Liver (tissue), 9 donors: ENCODE measurements around the gene RTN4RL1. TPM values are rescaled to one million over a fixed set of nuclear protein-coding genes. Genes with fewer than 3 reads are reported as not detected.

ENCODE experiments used
- DNase-seq: peaks from one replicate; pipeline ENCODE4 v3.0.0-alpha.2; 2017; ENCODE audit warnings: low spot score
- H3K27ac ChIP-seq, 2 donors: one replicate each; pipeline ENCODE4 v1.7.0; 2013; ENCODE audit warnings: inconsistent platforms in 2 of 2, low read length in 2 of 2, control low read depth in 1 of 2, low read depth in 1 of 2, mild to moderate bottlenecking in 1 of 2
- H3K27me3 ChIP-seq, 4 donors: one replicate each; pipeline versions ENCODE4 v1.6.1 to v1.7.0; 2013; ENCODE audit warnings: low read length in 3 of 4, inconsistent platforms in 1 of 4, mild to moderate bottlenecking in 1 of 4, moderate library complexity in 1 of 4; ENCODE audit not compliant: control insufficient read depth in 4 of 4, insufficient read depth in 4 of 4
- H3K36me3 ChIP-seq, 4 donors: one replicate each; pipeline versions ENCODE4 v1.6.1 to v1.7.0; 2013; ENCODE audit warnings: low read length in 3 of 4, mild to moderate bottlenecking in 3 of 4, low read depth in 1 of 4, moderate library complexity in 1 of 4; ENCODE audit not compliant: control insufficient read depth in 4 of 4, insufficient read depth in 3 of 4
- H3K4me1 ChIP-seq, 4 donors: one replicate each; pipeline versions ENCODE4 v1.6.1 to v1.7.0; 2013; ENCODE audit warnings: low read length in 3 of 4, mild to moderate bottlenecking in 3 of 4, moderate library complexity in 1 of 4; ENCODE audit not compliant: control insufficient read depth in 4 of 4, insufficient read depth in 4 of 4
- H3K4me3 ChIP-seq, 3 donors: one replicate each; pipeline versions ENCODE4 v1.6.1 to v1.7.0; 2013; ENCODE audit warnings: low read length in 3 of 3, control low read depth in 1 of 3, low read depth in 1 of 3, mild to moderate bottlenecking in 1 of 3
- H3K9ac ChIP-seq, 2 donors: one replicate each; pipeline ENCODE4 v1.7.0; 2013; ENCODE audit warnings: low read length in 2 of 2, mild to moderate bottlenecking in 2 of 2, moderate library complexity in 2 of 2, control low read depth in 1 of 2, low read depth in 1 of 2
- H3K9me3 ChIP-seq, 4 donors: one replicate each; pipeline versions ENCODE4 v1.6.1 to v1.7.0; 2013; ENCODE audit warnings: low read length in 3 of 4; ENCODE audit not compliant: control insufficient read depth in 4 of 4
- ATF3 ChIP-seq: IDR thresholded peaks from 2 replicates; pipeline ENCODE4 v1.6.1; 2016; ENCODE audit warnings: antibody characterized with exemption
- CTCF ChIP-seq: fragments of 150-350 bp; IDR thresholded peaks from 2 replicates; pipeline ENCODE4 v1.5.1; 2017; ENCODE audit warnings: improper control_type of control experiment, low read depth, low read length; ENCODE audit not compliant: missing input control
- EGR1 ChIP-seq, 2 donors: IDR thresholded peaks; 2 replicates each; pipeline ENCODE4 v1.6.1; 2016 to 2018; ENCODE audit warnings: antibody characterized with exemption in 2 of 2, low read depth in 2 of 2
- FOXA2 ChIP-seq: IDR thresholded peaks from 2 replicates; pipeline ENCODE4 v1.6.1; 2016; ENCODE audit warnings: antibody characterized with exemption
- GABPA ChIP-seq, 2 donors: IDR thresholded peaks in 1 of 2; conservative IDR thresholded peaks in 1 of 2; 2 replicates each; pipeline ENCODE4 v1.6.1; 2016; ENCODE audit warnings: antibody characterized with exemption in 2 of 2, mild to moderate bottlenecking in 1 of 2, moderate library complexity in 1 of 2
- HNF4A ChIP-seq, 2 donors: conservative IDR thresholded peaks; 2 replicates each; pipeline ENCODE4 v1.6.1; 2016; ENCODE audit warnings: antibody characterized with exemption in 2 of 2, mild to moderate bottlenecking in 2 of 2
- HNF4G ChIP-seq: IDR thresholded peaks from 2 replicates; pipeline ENCODE4 v1.6.1; 2016; ENCODE audit warnings: antibody characterized with exemption
- JUND ChIP-seq, 2 donors: IDR thresholded peaks; 2 replicates each; pipeline ENCODE4 v1.6.1; 2016; ENCODE audit warnings: antibody characterized with exemption in 2 of 2
- MAX ChIP-seq: IDR thresholded peaks from 2 replicates; pipeline ENCODE4 v1.6.1; 2016; ENCODE audit warnings: antibody characterized with exemption
- NR2F2 ChIP-seq: IDR thresholded peaks from 2 replicates; pipeline ENCODE4 v1.6.1; 2016; ENCODE audit warnings: antibody characterized with exemption
- RAD21 ChIP-seq, 2 donors: IDR thresholded peaks; 2 replicates each; pipeline ENCODE4 v1.6.1; 2016; ENCODE audit warnings: antibody characterized with exemption in 2 of 2, mild to moderate bottlenecking in 2 of 2
- SP1 ChIP-seq: IDR thresholded peaks from 2 replicates; pipeline ENCODE4 v1.6.1; 2018; ENCODE audit warnings: antibody characterized with exemption, mild to moderate bottlenecking
- TAF1 ChIP-seq: conservative IDR thresholded peaks from 2 replicates; pipeline ENCODE4 v1.6.1; 2016; ENCODE audit warnings: antibody characterized with exemption, mild to moderate bottlenecking
- YY1 ChIP-seq: IDR thresholded peaks from 2 replicates; pipeline ENCODE4 v1.6.1; 2016; ENCODE audit warnings: antibody characterized with exemption, mild to moderate bottlenecking
- ZBTB33 ChIP-seq: IDR thresholded peaks from 2 replicates; pipeline ENCODE4 v1.6.1; 2016; ENCODE audit warnings: antibody characterized with exemption
- WGBS: extraction: QIAGEN DNeasy Blood & Tissue Kit; methylation state at CpG from one replicate; pipeline ENCODE4 v1.1.7; 2013; 5-methylcytosine and 5-hydroxymethylcytosine counted together
- polyA plus RNA-seq, 2 donors: library from polyadenylated mRNA; stranded (reverse) in 1 of 2; unstranded in 1 of 2; fragments of 200-250 nt in 1 of 2; fragments of >200 nt in 1 of 2; fragmentation: Nextera tagmentation in 1 of 2; extraction: Ambion mirVana in 1 of 2; gene quantifications; one replicate each; pipeline versions ENCODE4 v1.2.1 to v1.2.3, GENCODE V29; 2013 to 2015
- total RNA-seq, 2 donors: library from RNA; depleted of rRNA; stranded (reverse); fragments of >200 nt; gene quantifications; one replicate each; pipeline ENCODE4 v1.2.3, GENCODE V29; 2014
- donor health status: healthy.
- donor health status: healthy.
- donor health status: healthy.
- donor health status: healthy.
- donor health status: healthy.

RTN4RL1 gene
- total and polyA plus RNA-seq, 4 donors = 0.04 to 5.4 (median 1.2) TPM

GRCh38 chr17:2068519-2069051, 43.5 kb upstream of the RTN4RL1 start:
- H3K9ac ChIP-seq = no peak overlapping the region
- 77% methylated on average over 15 of the region's 15 CpGs for WGBS

GRCh38 chr17:2068031-2068518, 42.9 kb upstream of the RTN4RL1 start:
- Histone ChIP-seq H3K27me3 (no peaks in the 10 kb centered on the region), H3K4me3 (no peak overlapping the region), H3K9ac (no peak overlapping the region), H3K4me1 (peaks cover 12 to 54% (median 27%) of the 10 kb centered on the region in 4 donors), H3K9me3 (no peaks in the 10 kb centered on the region), H3K27ac (peak overlapping the region; percentile 16 to 63), H3K36me3 (peaks cover 2 to 7% (median 4%) of the 10 kb centered on the region in 4 donors)
- WGBS = 77% methylated on average over 6 of the region's 6 CpGs
- no peak for DNase-seq
- TF ChIP-seq JUND (IDR thresholded peaks at IDR 0.05) (no peak), YY1 (no peak), GABPA (IDR thresholded peaks at IDR 0.05 in 1 of 2, conservative IDR thresholded peaks at IDR 0.05 in 1 of 2) (no peak), ZBTB33 (no peak), NR2F2 (no peak), MAX (no peak), CTCF (no peak)

More at GRCh38 chr17:2068519-2069051, 43.5 kb upstream of the RTN4RL1 start:
- Histone ChIP-seq H3K27me3 (no peaks in the 10 kb centered on the region), H3K27ac (peak overlapping the region; percentile 16 to 63), H3K36me3 (peaks cover 2 to 7% (median 4%) of the 10 kb centered on the region in 4 donors), H3K4me1 (peaks cover 12 to 54% (median 27%) of the 10 kb centered on the region in 4 donors), H3K9me3 (no peaks in the 10 kb centered on the region), H3K4me3 (no peak overlapping the region)
- no peak for DNase-seq
- TF ChIP-seq MAX (no peak), EGR1 (IDR thresholded peaks at IDR 0.05; ENCODE audit: low read depth in 2 of 2) (no peak), GABPA (IDR thresholded peaks at IDR 0.05 in 1 of 2, conservative IDR thresholded peaks at IDR 0.05 in 1 of 2) (no peak), HNF4G (no peak), ATF3 (no peak), FOXA2 (no peak)

- TF ChIP-seq SP1 (no peak), MAX (no peak), TAF1 (no peak), NR2F2 (peak; percentile 41), RAD21 (IDR thresholded peaks at IDR 0.05) (no peak), HNF4A (conservative IDR thresholded peaks at IDR 0.05) (no peak)
- no peak overlapping the region for H3K9ac ChIP-seq
- H3K27me3 ChIP-seq = no peaks in the 10 kb centered on the region
- H3K36me3 ChIP-seq = peaks cover 2 to 7% (median 4%) of the 10 kb centered on the region in 4 donors
- peaks cover 12 to 54% (median 27%) of the 10 kb centered on the region in 4 donors for H3K4me1 ChIP-seq
- peak overlapping the region; percentile 22 to 60 for H3K27ac ChIP-seq
- no peak overlapping the region for H3K4me3 ChIP-seq
- 63% methylated on average over 5 of the region's 5 CpGs for WGBS
- no peak for DNase-seq
- no peaks in the 10 kb centered on the region for H3K9me3 ChIP-seq
Observed at GRCh38 chr17:2067608-2068024, 42.5 kb upstream of the RTN4RL1 start.
